CMK (cell line): ENCODE measurements around the gene SLCO1B3.
"Not testable (repeated sequence)": the region's sequence is repeated elsewhere in the genome, so short reads cannot be mapped to it uniquely, and the experiment has no call there.

Experiments
- DNase-seq: peaks from one replicate; pipeline ENCODE4 v3.0.0-alpha.2; 2010; ENCODE audit warnings: low read depth

The SLCO1B3 gene

GRCh38 chr12:20810487-20810886, at the start of gene SLCO1B3:
SLCO1B3 (plus strand) TSS chr12:20810705; CDS start chr12:20815739, 5,034 bp downstream.
- no peak for DNase-seq

GRCh38 chr12:20777420-20777819, 33.1 kb upstream of the SLCO1B3 start:
- no peak for DNase-seq

- DNase-seq = no peak
These were observed 31.5 kb upstream of the SLCO1B3 start for GRCh38 chr12:20778969-20779368.

- DNase-seq = not testable (repeated sequence)
These were observed 30.5 kb upstream of the SLCO1B3 start for GRCh38 chr12:20779971-20780370.

GRCh38 chr12:20783796-20784357, 26.6 kb upstream of the SLCO1B3 start:
- DNase-seq = not testable (repeated sequence)

GRCh38 chr12:20792971-20793370, 17.5 kb upstream of the SLCO1B3 start:
- DNase-seq = no peak

GRCh38 chr12:20798554-20798953, 12.0 kb upstream of the SLCO1B3 start:
- DNase-seq = no peak

GRCh38 chr12:20800160-20800559, 10.3 kb upstream of the SLCO1B3 start:
- DNase-seq = no peak

- DNase-seq = no peak
These were observed 9.5 kb upstream of the SLCO1B3 start for GRCh38 chr12:20801035-20801434.

- DNase-seq = no peak
These were observed 4.6 kb upstream of the SLCO1B3 start for GRCh38 chr12:20805921-20806320.

- DNase-seq = no peak
These were observed 3.1 kb upstream of the SLCO1B3 start for GRCh38 chr12:20807192-20808080.

GRCh38 chr12:20808521-20808920, 2.0 kb upstream of the SLCO1B3 start:
- peak; percentile 27 for DNase-seq

GRCh38 chr12:20815574-20815973, 5.1 kb downstream of the SLCO1B3 start:
- DNase-seq = no peak

- no peak for DNase-seq
These were observed 11.9 kb downstream of the SLCO1B3 start for GRCh38 chr12:20822415-20822814.

- no peak for DNase-seq
These were observed 12.4 kb downstream of the SLCO1B3 start for GRCh38 chr12:20822925-20823324.

GRCh38 chr12:20829919-20830318, 19.4 kb downstream of the SLCO1B3 start:
- no peak for DNase-seq

GRCh38 chr12:20830456-20830855, 20.0 kb downstream of the SLCO1B3 start:
- DNase-seq = no peak

- no peak for DNase-seq
These were observed 22.4 kb downstream of the SLCO1B3 start for GRCh38 chr12:20832911-20833310.

GRCh38 chr12:20852649-20853048, 42.1 kb downstream of the SLCO1B3 start:
- no peak for DNase-seq

GRCh38 chr12:20863056-20863455, 52.6 kb downstream of the SLCO1B3 start:
- DNase-seq = no peak

GRCh38 chr12:20865873-20866272, 55.4 kb downstream of the SLCO1B3 start:
- no peak for DNase-seq

GRCh38 chr12:20868277-20868676, 57.8 kb downstream of the SLCO1B3 start:
- no peak for DNase-seq

GRCh38 chr12:20883288-20883687, 72.8 kb downstream of the SLCO1B3 start:
- DNase-seq = no peak

GRCh38 chr12:20885116-20885515, 74.6 kb downstream of the SLCO1B3 start:
- DNase-seq = no peak
